ENCODE measurements around the gene P4HB.
A peak's percentile ranks its signal among the peaks of the same experiment; 100 is the strongest.

P4HB gene

DNA sequence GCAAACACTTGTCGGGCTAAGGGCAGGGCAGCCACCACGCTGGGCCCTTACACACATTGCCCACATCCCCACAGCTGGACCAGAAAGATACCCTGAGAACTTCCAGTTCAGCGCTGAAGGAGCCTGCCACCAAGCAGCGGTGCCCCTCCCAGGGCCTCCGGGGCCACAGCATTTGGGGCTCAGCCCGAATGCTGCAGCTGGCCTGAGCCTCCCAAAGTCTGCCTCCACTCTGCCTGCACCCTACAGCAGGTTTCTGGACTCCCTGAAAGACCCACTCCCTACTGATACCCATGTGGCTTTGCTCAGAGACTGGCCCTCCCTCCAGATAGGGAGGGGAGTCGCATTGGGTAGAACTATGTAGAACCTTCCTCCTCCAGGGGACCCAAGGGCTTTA is 28.8 kb downstream of the P4HB start:
- DNase-seq (ENCODE audit: low spot score), result no peak

- no peak for DNase-seq (ENCODE audit: low spot score)
These were observed 30.5 kb downstream of the P4HB start for GRCh38 chr17:81829858-81830257.

GRCh38 chr17:81828656-81829055 is 31.7 kb downstream of the P4HB start:
- DNase-seq (ENCODE audit: low spot score), result no peak

GRCh38 chr17:81825841-81826466 is 34.4 kb downstream of the P4HB start:
- peak; percentile 51 for DNase-seq (ENCODE audit: low spot score)

DNA sequence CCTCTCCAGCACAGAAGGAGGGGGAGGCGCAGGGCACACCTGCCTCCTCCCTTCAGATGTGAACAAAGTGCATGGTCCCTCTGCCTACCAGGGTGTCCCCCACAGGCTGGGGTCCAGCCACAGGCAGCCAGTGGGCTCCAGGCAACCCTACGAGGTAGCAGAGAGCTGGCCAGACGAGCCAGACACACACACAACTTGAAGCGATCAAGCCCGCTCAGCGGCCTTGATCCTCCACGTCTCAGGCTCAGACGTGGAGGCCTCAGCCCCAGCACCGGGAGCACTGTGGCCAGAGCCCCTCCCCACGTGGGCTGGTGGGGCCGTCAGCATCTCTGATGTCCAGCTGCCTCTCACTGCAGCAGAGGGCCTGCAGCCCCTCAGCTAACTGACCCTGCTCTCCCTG is 35.7 kb downstream of the P4HB start:
- no peak for DNase-seq (ENCODE audit: low spot score)

GRCh38 chr17:81823820-81824550 is 36.4 kb downstream of the P4HB start:
- DNase-seq (ENCODE audit: low spot score), result no peak

GRCh38 chr17:81822996-81823819 is 37.1 kb downstream of the P4HB start:
- no peak for DNase-seq (ENCODE audit: low spot score)

DNA sequence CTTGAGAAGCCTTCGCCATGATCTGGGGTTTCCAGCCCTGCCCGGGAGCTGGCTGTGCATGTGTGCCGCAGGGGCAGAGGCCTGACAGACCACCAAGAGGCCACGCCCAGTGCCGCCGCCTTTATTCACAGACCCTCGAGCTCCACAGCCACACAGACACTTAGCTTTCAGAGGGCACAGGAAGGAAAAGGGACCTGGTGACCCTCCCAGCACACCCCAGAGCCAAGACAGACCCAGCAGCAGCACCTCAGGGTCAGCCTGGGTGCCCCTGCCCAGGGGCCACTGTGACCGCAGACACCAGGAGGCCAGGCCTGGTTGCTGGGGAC is 38.1 kb downstream of the P4HB start:
- DNase-seq (ENCODE audit: low spot score), result no peak

GRCh38 chr17:81821603-81822311 is 38.6 kb downstream of the P4HB start:
- peak; percentile 96 for DNase-seq (ENCODE audit: low spot score)

GRCh38 chr17:81821147-81821546 is 39.2 kb downstream of the P4HB start:
- no peak for DNase-seq (ENCODE audit: low spot score)

DNA sequence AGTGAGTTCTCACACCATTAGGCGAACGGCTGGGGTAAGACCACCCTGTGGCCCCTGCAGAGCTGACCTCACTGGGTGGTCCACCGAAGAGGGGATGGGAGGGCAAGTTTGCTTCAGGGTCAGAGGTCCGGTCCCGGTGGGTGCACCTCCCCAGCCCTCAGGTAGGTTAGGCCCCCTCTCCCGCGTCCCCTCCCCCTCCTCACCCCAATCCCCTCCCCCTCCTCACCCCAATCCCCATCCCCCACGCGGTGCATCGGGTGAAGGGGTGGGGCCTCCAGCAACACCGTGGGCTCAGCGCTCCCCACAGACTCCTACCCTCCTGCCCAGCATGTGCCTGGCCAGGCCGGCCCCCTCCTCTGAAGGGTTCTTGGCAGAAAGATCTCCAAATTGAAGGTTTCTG is 40.6 kb downstream of the P4HB start:
- no peak for DNase-seq (ENCODE audit: low spot score)

- no peak for DNase-seq (ENCODE audit: low spot score)
These were observed 42.6 kb downstream of the P4HB start for GRCh38 chr17:81817758-81818147.

GRCh38 chr17:81815646-81815986 is 44.7 kb downstream of the P4HB start:
- DNase-seq (ENCODE audit: low spot score), result no peak

GRCh38 chr17:81814748-81815645 is 45.3 kb downstream of the P4HB start:
- no peak for DNase-seq (ENCODE audit: low spot score)

DNA sequence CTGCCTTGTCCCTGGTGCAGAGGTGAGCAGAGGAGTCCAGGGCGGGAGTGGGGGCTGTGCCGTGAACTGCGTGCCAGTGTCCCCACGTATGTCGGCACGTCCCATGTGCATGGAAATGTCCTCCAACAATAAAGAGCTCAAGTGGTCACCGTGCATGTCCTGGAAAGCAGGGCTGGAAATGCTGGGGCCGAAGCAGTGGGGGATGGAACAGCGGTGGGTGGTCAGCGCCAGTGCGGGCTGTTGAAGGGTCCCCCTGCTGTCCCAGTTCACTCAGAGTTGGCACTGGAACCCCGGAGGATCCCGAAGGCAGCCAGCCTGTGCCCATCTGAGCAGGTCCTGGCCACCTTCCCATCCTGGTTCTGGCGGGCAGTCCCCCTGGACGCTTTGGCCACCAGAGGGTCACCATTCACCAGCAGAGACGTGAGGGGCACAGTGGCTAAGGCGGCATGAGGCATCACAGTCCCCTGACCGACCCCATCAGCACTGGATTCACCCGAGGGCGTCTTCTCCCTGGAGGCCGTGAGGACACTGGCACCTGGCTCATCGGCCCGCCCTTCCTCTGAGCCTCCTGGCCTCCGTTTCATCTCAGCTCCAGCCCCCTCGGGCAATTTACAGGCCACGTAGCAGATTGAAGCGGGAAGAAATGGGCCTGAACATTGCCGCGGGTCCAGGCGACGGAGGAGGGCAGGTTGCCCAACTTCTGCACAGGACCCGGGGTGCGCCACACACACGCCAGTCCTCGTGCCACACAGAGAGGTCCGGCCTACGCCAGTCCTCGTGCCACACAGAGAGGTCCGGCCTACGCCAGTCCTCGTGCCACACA is 46.3 kb downstream of the P4HB start:
- no peak for DNase-seq (ENCODE audit: low spot score)

GRCh38 chr17:81813371-81813684 is 47.0 kb downstream of the P4HB start:
- DNase-seq (ENCODE audit: low spot score), result no peak

- DNase-seq (ENCODE audit: low spot score), result no peak
These were observed 47.6 kb downstream of the P4HB start for GRCh38 chr17:81812571-81813370.

- DNase-seq (ENCODE audit: low spot score), result no peak
These were observed 48.4 kb downstream of the P4HB start for GRCh38 chr17:81811705-81812570.

Data from HuH-7 (cell line).